GM18861 (cell line): ENCODE measurements around the gene THSD7A.
A peak's percentile ranks its signal among the peaks of the same experiment; 100 is the strongest.

Experiments
- ATAC-seq: cut with Tn5 transposase; IDR thresholded peaks from one replicate; pipeline ENCODE4 v1.9.1; 2021; ENCODE audit not compliant: unreplicated experiment

Gene THSD7A

DNA sequence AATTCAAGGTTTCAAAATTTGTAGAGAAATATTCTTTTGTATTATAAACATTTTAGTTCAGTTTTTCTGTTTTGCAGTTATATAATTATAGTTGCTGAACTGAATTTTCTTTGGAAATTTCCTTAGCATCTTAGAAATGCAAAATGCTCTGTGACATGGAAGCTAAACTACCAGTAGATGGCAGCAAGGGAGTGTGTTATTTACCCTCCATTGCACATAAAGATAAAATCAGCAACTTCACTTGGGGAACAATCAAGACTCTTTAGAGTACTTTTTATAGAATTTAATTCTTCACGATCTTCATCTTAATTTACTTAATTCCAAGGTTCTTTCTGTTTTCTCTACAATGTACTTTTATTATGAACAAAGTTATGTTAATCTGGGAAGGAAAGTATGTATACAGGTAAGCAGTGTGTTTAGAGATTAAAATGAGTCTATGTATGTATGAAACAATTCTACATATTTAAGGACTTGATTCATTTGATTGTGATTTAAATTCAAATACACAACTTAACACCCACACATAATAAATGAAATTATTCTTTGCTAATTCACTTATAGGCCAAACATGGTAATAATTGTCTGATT is 404.2 kb downstream of the THSD7A start:
- ATAC-seq: peak; percentile 70

DNA sequence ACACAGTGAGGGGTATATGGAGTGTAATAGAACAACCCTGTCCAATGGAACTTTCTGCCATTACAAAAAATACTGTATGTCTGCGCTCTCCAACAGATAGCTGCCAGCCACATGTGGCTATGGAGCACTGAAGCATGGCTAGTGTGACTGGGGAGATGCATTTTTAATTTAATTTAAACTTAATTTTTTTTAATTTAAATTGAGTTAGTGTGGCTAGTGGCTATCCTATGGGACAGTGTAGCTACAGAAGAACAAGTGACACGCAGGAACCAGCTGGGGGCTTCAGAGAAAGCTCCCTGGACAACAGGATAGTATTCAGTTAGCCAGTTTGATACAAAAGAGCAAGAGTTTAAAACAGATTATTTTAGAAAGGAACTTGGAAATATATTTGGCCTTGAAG is 408.0 kb downstream of the THSD7A start:
- ATAC-seq: no peak

DNA sequence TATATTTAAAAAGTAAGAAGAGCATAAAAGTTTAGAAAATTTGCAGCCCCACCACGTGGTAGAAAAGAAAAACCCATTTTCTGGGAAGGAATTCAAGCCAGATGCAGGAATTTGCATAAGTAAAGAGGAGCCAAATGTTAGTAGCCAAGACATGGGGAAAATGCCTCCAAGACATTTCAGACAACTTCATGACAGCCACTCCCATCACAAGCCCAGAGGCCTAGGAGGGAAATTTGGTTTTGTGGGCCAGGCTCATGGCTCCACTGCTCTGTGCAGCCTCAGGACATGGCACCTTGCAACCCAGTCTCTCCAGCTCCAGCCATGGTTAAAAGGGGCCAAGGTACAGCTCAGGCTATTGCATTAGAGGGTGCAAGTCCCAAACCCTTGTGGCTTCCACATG is 411.9 kb downstream of the THSD7A start:
- ATAC-seq: no peak

DNA sequence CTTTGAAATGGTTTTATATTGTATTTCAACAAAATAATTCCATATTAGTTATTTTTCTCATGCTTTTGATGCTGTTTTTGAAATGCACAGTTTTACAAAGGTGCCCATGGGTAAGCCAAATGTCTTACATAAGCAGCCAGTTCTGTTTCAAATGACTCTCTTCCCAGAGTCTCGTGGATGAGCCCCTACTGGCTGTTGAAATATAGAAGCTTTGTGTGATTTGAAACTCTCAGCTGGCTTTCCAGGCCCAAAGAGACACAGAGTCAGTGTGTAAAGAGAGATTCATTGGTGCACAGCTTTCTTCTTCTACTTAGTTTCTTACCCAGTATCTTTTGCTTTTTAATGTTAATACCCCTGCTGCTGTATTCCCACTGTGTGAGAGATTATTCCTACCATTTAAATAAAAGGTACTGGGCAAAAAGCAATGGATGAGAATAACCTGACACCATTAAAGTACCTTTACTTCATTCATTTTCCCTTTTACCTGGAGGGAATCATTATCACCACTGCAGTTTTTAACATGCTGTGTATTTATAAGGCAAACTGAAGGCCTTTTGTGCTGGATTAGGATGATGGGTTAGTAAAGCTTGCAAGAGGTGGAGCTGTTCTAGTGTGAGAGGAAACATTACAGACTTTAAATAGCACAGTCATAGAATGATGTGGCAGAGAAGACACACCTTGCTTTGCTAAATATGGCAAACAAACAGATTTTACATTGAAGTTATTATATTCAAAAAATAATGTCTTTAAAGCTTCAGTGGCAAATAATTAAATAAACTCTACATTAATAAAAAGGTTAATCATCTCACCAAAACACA is 415.1 kb downstream of the THSD7A start:
- no peak for ATAC-seq

DNA sequence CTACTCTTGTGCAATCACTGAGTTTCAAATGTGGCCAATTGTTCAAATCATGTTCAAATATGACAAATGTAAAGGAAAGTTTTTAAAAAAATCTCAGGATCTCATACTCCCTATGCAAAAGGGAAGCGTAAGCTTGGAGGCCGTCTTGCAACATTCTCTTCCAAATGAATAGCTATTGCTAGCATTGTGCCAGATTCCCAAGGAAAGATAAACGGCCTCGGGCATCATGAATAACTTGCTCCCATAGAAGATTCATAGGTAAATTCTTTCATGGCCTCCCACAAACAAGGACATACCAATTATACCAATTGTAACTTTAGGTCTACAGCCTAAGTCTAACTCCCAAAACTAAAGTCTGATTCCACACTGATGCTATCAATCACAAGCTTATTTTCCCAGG is 416.9 kb downstream of the THSD7A start:
- no peak for ATAC-seq

DNA sequence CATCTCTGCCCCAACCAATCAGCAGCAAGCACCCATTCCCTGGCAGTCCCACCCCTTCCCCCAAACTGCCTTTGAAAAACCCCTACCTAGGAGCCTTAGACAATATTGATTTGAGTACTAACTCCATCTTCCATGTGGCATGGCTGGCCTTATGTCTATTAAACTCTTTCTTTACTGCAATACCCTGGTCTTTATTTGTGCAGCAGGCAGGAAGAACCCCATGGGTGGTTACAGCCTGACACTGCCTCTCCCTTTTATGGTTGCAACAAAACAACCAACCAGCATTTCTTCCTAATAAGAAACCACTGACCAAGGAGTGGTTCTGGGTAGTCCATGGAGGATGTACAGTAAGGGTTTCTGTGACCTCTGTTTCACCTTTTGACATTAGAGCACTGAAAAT is 418.1 kb downstream of the THSD7A start:
- no peak for ATAC-seq

DNA sequence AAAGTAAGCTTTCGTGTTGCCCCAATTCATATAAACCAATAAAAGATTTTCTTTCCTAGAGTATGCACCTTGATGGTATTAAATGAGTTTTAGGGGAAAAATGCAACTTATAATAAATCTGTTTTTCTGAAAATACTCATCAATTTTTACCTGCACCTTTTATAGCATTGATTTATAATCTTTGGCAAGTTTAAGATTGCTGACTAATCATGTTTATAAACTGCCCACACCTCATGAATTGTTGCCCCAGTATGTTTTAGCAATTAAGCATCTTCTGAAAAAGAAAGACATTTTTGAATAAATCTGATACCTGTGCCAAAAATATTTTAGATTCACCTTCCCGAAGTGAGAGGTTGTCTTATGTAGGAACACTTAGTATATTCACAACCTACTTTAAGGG is 420.0 kb downstream of the THSD7A start:
- no peak for ATAC-seq

DNA sequence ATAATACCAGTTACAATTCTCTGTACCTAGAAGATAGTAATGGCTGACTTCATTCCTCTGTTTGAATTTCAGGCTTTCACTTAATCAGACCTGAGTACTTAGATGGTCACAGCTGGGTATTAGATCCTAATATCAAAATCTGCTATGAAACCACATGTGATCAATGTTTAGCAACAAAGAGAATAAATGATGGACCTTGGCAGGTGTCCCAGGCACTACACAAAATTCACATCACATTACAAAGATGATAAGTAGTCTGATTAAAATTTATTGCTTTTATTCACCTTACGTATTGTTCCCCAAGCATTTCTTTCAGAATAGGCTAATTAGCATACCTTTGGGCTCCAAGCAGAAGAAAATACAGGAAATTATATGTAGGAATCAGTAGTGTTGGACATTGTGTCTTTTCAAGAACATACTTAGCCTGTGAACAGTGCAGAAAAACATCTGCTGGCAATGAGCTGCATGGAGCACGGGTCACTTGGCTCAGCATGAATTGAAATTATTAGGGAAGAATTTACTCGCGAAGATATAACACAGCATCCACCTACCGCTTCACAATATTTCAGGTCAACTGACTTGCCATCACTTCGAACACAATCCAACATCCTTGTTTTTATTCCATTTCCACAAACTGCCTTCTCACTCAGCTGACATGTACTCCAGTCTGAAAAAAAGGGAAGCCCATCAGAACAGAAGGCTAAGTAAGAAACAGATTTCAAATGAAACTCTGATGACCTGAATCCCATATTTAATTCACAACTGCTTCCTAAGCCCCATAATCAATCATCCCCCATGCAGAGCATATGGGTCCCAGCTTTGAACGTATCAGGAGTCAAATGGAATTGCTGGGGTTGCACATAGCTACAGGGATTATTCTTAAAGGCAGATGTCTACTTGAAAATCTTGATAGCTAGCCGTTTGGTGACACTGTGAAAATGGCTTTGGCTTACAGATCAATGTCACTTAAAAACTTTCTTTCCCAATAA is 421.0 kb downstream of the THSD7A start:
- ATAC-seq: no peak

DNA sequence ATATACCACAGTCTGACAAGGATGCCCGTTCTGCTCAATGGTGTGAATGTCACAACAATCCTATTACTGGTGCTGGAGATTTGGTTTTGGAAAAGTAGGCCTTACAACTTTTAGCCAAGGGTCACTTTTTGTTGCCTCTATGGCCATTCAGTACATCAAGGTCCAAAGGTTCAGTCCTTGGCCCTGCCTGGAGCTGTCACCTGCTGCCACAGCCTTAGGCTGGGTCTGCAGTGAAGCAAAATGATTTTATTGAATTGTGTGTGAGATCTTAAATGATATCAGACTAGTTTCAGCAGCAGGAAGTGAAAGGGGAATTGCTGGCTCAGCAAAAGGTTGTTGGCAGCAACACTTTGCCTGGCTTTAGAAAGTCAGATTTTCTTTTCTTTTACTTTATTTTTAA is 427.6 kb downstream of the THSD7A start:
- ATAC-seq: no peak

DNA sequence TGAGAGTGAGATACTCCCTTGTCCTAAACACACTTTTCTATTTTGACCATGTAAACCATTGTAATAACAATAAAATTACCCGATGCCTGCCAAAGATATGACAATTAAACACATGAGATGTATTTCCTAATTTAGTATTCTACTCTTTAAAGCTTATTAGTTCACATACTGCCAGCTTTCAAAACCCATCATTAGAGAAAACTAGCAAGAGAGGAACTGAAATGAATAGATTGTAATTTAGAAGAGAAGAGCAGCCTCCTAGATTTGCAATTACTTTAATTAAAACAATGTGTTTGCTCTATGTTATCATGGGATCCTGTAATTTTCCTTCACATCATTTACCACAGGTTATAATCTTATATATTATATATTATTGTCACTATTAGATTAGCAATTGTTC is 428.2 kb downstream of the THSD7A start:
- no peak for ATAC-seq

DNA sequence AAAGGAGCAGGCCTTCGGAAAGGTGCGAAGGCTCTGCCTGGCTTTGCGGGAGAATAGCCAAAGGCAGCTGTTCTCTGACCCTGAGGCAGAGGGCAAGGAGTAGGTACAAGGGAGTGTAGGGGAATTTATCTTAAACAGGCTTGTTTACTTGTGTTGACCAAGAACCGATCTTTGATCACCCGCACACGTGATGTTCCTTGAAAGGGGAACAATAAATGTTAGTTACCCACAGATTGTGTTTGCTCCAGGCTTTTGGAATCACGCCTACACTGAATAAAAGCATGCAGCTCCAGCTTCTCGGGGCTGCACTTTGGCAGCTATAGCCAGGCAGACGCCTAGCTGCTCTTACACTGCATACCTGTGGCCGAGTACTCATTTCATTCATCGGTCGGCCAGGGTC is 437.6 kb downstream of the THSD7A start:
- no peak for ATAC-seq

DNA sequence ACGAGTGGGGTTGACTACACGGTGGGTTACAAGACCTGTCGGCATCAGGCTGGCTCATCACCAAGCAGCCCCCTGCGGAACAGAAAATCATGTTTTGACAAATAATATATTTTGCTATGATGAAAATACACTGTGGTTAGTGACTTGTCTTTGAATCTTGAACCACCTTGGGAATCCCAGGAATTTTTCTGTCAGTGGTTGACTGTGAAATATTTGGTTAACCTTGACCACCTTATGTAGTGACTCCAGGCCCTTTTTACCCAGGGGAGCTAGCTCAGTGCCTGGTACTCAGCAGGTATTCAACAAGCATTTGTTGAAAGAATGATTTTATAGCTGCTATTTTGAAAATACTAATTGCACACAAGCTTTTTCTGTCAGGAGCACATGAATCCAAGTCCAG is 452.4 kb downstream of the THSD7A start:
- no peak for ATAC-seq

DNA sequence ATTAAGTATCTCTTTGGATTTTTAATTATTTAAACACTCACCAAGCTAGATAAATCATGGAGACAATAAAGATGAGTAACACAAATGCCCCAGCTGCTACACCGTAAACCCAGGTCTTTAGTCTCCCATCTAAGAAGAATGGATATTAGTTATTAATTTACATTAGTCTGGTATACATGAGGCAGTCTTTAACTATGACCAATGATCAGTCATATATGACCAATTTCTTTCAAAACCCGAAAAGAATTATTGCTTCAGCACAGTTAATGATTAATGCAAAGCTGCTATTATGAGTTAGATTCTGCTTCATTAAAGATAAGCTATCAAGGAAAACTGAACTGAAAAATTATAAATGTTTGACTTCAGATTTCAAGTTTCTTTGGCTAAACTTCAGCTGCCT is 455.5 kb downstream of the THSD7A start:
- peak; percentile 54 for ATAC-seq

DNA sequence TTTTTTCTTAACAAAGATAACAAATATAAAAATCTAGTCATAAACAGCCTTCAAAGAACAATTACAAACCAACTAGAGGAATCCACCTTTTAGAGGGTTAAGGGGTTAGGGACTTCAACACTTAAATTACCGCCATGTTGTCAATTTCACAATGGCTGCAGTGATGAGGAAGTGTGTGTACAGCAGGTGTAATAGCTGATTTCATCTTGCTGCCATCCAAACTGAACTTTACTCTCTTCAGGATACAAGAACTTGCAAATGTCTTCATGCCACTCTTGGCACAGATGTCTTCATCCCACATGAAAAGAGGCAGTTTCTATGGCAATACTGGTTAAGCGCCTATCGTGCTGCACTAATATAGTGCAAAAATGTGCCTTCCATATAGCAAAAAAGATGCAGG is 457.4 kb downstream of the THSD7A start:
- ATAC-seq: no peak

DNA sequence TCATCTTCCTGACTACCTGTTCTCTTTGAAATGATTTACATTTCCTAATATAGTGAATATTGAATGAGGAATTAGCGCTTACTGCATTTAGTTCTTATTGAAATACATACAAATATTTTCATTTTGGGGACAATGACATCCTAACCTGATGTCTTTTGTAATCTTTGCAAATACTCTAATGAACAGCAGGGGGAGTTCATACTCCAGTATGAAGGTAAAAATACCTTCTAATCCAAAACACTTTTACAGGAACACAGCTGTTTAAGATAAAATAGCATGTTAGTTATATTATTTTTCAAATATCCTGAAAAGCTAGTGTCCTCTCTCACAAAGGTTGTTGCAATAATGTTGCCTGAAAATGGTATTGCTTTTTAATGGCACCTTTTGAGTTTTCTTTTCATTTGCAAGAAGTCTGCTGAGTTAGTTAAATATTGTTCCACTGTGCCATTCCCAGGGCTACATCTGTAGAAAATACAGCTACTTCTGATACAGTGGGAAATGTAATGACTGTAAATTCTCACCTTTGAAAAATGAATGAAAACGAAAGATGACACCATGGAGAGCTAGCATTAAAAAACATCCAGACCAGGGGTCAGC is 458.4 kb downstream of the THSD7A start:
- ATAC-seq: no peak

DNA sequence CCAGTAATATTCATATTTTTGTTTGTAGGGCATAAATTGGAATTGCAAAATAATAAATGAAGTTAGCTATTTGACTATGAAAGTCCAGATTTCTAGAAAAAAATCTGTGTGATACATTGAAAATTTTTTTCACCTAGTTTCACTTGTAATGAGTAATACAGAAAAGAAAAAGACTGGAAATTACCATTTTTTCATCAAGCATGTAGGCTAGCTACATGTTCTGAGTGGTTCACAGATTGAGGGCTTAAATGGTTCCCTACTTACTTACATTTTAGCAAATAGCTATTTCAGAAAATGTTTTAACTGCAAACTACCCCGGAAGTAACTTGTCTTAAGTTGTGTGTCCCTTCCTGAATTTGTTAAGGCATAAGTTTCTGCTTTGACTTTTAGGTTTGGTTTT is 462.3 kb downstream of the THSD7A start:
- ATAC-seq: no peak

DNA sequence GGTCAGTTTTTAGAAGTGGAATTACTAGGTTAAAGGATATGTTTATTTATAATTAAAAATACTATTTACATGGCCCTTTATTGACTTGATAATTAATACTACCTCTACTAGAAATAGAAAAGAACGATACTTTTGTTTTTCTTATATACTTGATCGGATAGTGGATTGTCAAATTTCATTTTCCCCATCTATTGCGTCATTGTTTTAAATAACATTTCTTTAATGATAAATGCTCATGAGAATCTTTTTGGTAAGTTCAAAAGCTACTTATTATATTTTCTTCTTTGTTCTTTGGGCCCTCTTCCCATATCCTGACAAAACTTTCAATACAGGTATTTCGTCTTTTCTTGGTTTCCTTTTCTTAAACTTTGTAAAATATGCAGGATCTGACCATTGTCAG is 465.9 kb downstream of the THSD7A start:
- no peak for ATAC-seq

DNA sequence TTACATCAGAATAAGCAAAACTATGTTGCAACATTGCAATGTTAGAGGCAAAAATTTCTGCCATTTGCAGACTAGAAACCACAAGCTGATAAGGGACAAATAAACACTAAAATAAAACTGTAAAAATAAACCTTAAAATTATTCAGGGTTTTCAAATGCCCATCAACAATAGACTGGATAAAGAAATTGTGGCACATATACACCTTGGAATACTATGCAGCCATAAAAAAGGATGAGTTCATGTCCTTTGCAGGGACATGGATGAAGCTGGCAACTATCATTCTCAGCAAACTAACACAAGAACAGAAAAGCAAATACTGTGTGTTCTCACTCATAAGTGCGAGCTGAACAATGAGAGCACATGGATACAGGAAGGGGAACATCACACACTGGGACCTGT is 473.4 kb downstream of the THSD7A start:
- ATAC-seq: no peak

DNA sequence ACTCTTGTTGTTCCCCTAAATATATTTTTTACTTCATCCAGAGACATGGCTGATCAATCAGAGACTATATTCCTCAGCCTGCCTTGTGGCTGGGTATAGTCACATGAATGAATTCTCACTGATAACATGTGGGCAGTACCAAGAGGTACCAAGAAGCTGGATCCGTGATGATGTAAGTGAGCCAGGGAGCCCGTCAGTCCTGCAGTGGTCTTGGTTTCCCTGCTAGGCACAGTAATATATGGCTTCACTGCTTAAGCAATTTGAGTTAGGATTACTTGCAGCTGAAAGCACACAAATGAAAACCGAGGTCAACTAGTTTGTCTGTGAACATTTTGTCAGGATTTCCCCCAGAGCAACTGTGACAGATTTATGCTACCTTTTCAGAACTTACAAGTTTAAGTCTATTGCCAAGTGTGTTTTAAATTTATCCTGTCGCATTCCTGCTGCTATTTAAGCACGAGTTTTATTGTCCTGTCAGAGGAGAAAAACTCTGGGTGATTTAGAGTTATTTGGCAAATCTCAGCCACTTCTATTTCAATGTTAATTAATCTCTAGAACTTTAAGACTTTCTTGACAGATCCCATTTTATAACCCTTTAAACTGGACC is 476.5 kb downstream of the THSD7A start:
- ATAC-seq: no peak

DNA sequence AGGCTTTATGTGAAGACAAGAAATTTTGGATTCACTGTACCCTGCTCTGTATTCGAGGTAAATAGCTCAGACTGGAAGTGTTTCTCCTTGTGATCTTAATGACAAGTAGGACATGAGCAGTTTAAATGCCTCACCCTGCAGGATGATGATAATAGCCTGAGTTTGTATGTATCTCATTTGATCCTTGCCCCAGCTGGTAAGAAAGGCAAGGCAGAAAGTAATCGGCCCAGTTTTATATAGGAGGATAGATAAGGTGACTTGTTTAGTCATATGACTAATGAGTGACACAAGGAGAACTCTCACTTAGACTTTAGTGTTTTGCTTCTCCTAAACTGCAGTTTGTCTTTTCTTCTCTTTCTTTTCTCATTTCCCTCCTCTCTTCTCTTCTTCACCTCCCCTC is 485.7 kb downstream of the THSD7A start:
- ATAC-seq: no peak

DNA sequence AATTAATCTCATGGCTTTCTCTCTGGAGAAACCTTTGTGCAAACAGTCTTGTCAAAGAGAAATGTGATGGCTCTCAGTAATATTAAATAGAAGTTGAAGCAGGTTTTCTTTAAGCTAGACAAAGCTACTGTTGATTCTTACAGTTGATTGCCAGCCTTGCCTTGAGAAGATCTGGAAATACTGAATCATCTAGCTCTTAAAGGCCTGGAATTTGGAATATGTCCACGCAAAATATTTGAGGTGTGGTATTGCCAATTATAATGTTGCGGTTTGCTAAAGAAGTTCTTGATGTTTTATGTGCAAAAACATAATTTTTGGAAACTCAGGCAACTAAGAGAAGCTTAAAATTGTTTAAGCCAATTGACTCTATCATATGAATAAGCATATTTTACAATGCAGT is 486.4 kb downstream of the THSD7A start:
- no peak for ATAC-seq
